ENCODE results near the gene TUBA1C.
"Not testable (repeated sequence)": the region's sequence is repeated elsewhere in the genome, so short reads cannot be mapped to it uniquely, and the experiment has no call there.

DNA sequence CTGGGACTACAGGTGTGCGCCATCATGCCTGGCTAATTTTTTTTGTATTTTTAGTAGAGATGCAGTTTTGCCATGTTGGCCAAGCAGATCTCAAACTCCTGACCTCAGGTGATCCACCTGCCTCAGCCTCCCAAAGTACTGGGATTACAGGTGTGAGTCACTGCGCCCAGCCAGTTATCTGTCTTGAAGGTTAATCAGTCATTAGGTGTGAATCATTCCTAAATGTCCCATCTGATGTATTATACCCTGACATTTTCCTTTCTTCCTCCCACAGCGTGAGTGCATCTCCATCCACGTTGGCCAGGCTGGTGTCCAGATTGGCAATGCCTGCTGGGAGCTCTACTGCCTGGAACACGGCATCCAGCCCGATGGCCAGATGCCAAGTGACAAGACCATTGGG is 4.3 kb downstream of the TUBA1C start:
- TF ChIP-seq, protein P1, sequence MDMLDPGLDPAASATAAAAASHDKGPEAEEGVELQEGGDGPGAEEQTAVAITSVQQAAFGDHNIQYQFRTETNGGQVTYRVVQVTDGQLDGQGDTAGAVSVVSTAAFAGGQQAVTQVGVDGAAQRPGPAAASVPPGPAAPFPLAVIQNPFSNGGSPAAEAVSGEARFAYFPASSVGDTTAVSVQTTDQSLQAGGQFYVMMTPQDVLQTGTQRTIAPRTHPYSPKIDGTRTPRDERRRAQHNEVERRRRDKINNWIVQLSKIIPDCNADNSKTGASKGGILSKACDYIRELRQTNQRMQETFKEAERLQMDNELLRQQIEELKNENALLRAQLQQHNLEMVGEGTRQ (IDR thresholded peaks at IDR 0.05; ENCODE audit: borderline replicate concordance, low read depth, low read length) = not testable (repeated sequence)
- TF ChIP-seq KDM1A (IDR thresholded peaks at IDR 0.05; ENCODE audit: borderline replicate concordance); SUPT20H (IDR thresholded peaks at IDR 0.05; ENCODE audit: borderline replicate concordance, control insufficient read depth, low read depth, low read length); GATAD2B (conservative IDR thresholded peaks at IDR 0.05; ENCODE audit: low read depth); MTA2 (IDR thresholded peaks at IDR 0.05; ENCODE audit: low read depth); POLR2A (IDR thresholded peaks at IDR 0.05; ENCODE audit: low read depth, low read length); STAT1 (conservative IDR thresholded peaks at IDR 0.05): not testable (repeated sequence)
- TF ChIP-seq, protein P2, sequence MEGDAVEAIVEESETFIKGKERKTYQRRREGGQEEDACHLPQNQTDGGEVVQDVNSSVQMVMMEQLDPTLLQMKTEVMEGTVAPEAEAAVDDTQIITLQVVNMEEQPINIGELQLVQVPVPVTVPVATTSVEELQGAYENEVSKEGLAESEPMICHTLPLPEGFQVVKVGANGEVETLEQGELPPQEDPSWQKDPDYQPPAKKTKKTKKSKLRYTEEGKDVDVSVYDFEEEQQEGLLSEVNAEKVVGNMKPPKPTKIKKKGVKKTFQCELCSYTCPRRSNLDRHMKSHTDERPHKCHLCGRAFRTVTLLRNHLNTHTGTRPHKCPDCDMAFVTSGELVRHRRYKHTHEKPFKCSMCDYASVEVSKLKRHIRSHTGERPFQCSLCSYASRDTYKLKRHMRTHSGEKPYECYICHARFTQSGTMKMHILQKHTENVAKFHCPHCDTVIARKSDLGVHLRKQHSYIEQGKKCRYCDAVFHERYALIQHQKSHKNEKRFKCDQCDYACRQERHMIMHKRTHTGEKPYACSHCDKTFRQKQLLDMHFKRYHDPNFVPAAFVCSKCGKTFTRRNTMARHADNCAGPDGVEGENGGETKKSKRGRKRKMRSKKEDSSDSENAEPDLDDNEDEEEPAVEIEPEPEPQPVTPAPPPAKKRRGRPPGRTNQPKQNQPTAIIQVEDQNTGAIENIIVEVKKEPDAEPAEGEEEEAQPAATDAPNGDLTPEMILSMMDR (IDR thresholded peaks at IDR 0.05 in 2 of 3, conservative IDR thresholded peaks at IDR 0.05 in 1 of 3; ENCODE audit: control insufficient read depth in 2 of 3, extremely low read depth in 1 of 3, insufficient read depth in 1 of 3, low read depth in 3 of 3, low read length in 3 of 3) = not testable (repeated sequence)
- TF ChIP-seq, protein P3, sequence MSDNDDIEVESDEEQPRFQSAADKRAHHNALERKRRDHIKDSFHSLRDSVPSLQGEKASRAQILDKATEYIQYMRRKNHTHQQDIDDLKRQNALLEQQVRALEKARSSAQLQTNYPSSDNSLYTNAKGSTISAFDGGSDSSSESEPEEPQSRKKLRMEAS (IDR thresholded peaks at IDR 0.05; ENCODE audit: low read depth, low read length) = not testable (repeated sequence)

All from GM12878 (cell line).